H9 (cell line): ENCODE measurements around the gene SMC5. TPM values are rescaled to one million over a fixed set of nuclear protein-coding genes. Genes with fewer than 3 reads are reported as not detected.

Experiments
- DNase-seq: peaks from one replicate; pipeline ENCODE4 v3.0.0-alpha.2; 2017
- H2AFZ ChIP-seq: one replicate; pipeline ENCODE4 v1.6.1; 2013; ENCODE audit warnings: mild to moderate bottlenecking, low read length, control low read depth, moderate library complexity
- H2AK5ac ChIP-seq: 2 replicates; pipeline ENCODE4 v1.6.1; 2013; ENCODE audit warnings: low read length, control low read depth, mixed read lengths; ENCODE audit not compliant: insufficient read length
- H2BK120ac ChIP-seq: one replicate; pipeline ENCODE4 v1.6.1; 2013; ENCODE audit warnings: low read depth, mild to moderate bottlenecking, low read length, control low read depth, inconsistent platforms; ENCODE audit not compliant: poor library complexity, severe bottlenecking
- H2BK12ac ChIP-seq: 2 replicates; pipeline ENCODE4 v1.6.1; 2013; ENCODE audit warnings: low read length, control low read depth, mixed read lengths, low read depth; ENCODE audit not compliant: insufficient read length
- H2BK15ac ChIP-seq: 2 replicates; pipeline ENCODE4 v1.6.1; 2013; ENCODE audit warnings: low read depth, low read length, control low read depth
- H2BK20ac ChIP-seq: one replicate; pipeline ENCODE4 v1.6.1; 2013; ENCODE audit warnings: low read depth, mild to moderate bottlenecking, low read length, control low read depth, inconsistent platforms; ENCODE audit not compliant: poor library complexity, severe bottlenecking
- H2BK5ac ChIP-seq: 2 replicates; pipeline ENCODE4 v1.6.1; 2013; ENCODE audit warnings: low read length, control low read depth, mixed read lengths; ENCODE audit not compliant: insufficient read length
- H3K14ac ChIP-seq: 2 replicates; pipeline ENCODE4 v1.6.1; 2013; ENCODE audit warnings: low read length, control low read depth; ENCODE audit not compliant: insufficient read depth
- H3K18ac ChIP-seq: 2 replicates; pipeline ENCODE4 v1.6.1; 2013; ENCODE audit warnings: low read depth, mild to moderate bottlenecking, mixed read lengths, low read length, control low read depth; ENCODE audit not compliant: insufficient read length
- H3K23ac ChIP-seq: 2 replicates; pipeline ENCODE4 v1.6.1; 2013; ENCODE audit warnings: low read length, control low read depth, mixed read lengths, low read depth; ENCODE audit not compliant: insufficient read length
- H3K23me2 ChIP-seq: 2 replicates; pipeline ENCODE4 v1.6.1; 2013; ENCODE audit warnings: low read depth, mild to moderate bottlenecking, mixed read lengths, low read length, control low read depth; ENCODE audit not compliant: insufficient read length, poor library complexity, severe bottlenecking
- H3K27ac ChIP-seq: 2 replicates; pipeline ENCODE4 v1.5.1; 2013; ENCODE audit warnings: low read length, control low read depth, mixed read lengths, low read depth; ENCODE audit not compliant: insufficient read length
- H3K27me3 ChIP-seq: 2 replicates; pipeline ENCODE4 v1.6.1; 2013; ENCODE audit warnings: low read length, control low read depth, inconsistent platforms; ENCODE audit not compliant: insufficient read depth
- H3K4ac ChIP-seq: 2 replicates; pipeline ENCODE4 v1.6.1; 2013; ENCODE audit warnings: low read depth, mild to moderate bottlenecking, control low read depth, inconsistent platforms, low read length, moderate library complexity
- H3K4me1 ChIP-seq: 2 replicates; pipeline ENCODE4 v1.6.1; 2013; ENCODE audit warnings: low read length, control low read depth, inconsistent platforms; ENCODE audit not compliant: insufficient read depth
- H3K4me2 ChIP-seq: 2 replicates; pipeline ENCODE4 v1.6.1; 2013; ENCODE audit warnings: low read length, control low read depth, mixed read lengths; ENCODE audit not compliant: insufficient read length, insufficient read depth
- H3K56ac ChIP-seq: 2 replicates; pipeline ENCODE4 v1.6.1; 2013; ENCODE audit warnings: low read depth, mild to moderate bottlenecking, mixed read lengths, low read length, control low read depth; ENCODE audit not compliant: insufficient read length
- H3K79me1 ChIP-seq: 2 replicates; pipeline ENCODE4 v1.6.1; 2013; ENCODE audit warnings: low read depth, mild to moderate bottlenecking, moderate library complexity, low read length, control low read depth, inconsistent platforms; ENCODE audit not compliant: insufficient read depth, poor library complexity, severe bottlenecking
- H3K79me2 ChIP-seq: 2 replicates; pipeline ENCODE4 v1.6.1; 2013; ENCODE audit warnings: low read length, control low read depth, inconsistent platforms; ENCODE audit not compliant: insufficient read depth
- H3K9ac ChIP-seq: 2 replicates; pipeline ENCODE4 v1.6.1; 2013; ENCODE audit warnings: low read length, control low read depth, mixed read lengths; ENCODE audit not compliant: insufficient read length; ENCODE audit errors: extremely low read depth
- H3K9me3 ChIP-seq: one replicate; pipeline ENCODE4 v1.6.1; 2013; ENCODE audit warnings: low read depth, low read length, inconsistent platforms; ENCODE audit not compliant: control insufficient read depth
- H3T11ph ChIP-seq: one replicate; pipeline ENCODE4 v1.6.1; 2013; ENCODE audit warnings: mild to moderate bottlenecking, low read length, control low read depth, inconsistent platforms
- H4K20me1 ChIP-seq: one replicate; pipeline ENCODE4 v1.6.1; 2013; ENCODE audit not compliant: control insufficient read depth, insufficient read length, insufficient read depth
- H4K5ac ChIP-seq: 2 replicates; pipeline ENCODE4 v1.6.1; 2013; ENCODE audit warnings: low read depth, mild to moderate bottlenecking, mixed read lengths, low read length, control low read depth; ENCODE audit not compliant: insufficient read length
- H4K8ac ChIP-seq: replicated peaks from 2 replicates; pipeline ENCODE4 v1.6.1; 2013; ENCODE audit warnings: low read length, control low read depth, mixed read lengths, low read depth; ENCODE audit not compliant: insufficient read length
- H4K91ac ChIP-seq: 2 replicates; pipeline ENCODE4 v1.6.1; 2013; ENCODE audit warnings: low read depth, mild to moderate bottlenecking, moderate library complexity, mixed read lengths, low read length, control low read depth; ENCODE audit not compliant: insufficient read length
- H3K27ac Mint-ChIP-seq, 3 experiments: 2 replicates in 2 of 3; 3 replicates in 1 of 3; pipeline ENCODE4 v1.8.0; 2020 to 2021; ENCODE audit warnings: mixed read lengths in 3 of 3, mild to moderate bottlenecking in 1 of 3, moderate library complexity in 1 of 3
- H3K27me3 Mint-ChIP-seq: 2 replicates; pipeline ENCODE4 v1.8.0; 2021; ENCODE audit warnings: low read depth, mild to moderate bottlenecking, moderate library complexity, mixed read lengths
- H3K36me3 Mint-ChIP-seq, 3 experiments: 2 replicates in 2 of 3; 3 replicates in 1 of 3; pipeline ENCODE4 v1.8.0; 2020 to 2021; ENCODE audit warnings: low read depth in 3 of 3, mixed read lengths in 3 of 3; ENCODE audit not compliant: insufficient read depth in 1 of 3
- H3K4me1 Mint-ChIP-seq, 2 experiments: 2 replicates each; pipeline ENCODE4 v1.8.0; 2020; ENCODE audit warnings: mixed read lengths in 2 of 2
- H3K4me3 Mint-ChIP-seq, 2 experiments: 2 replicates in 1 of 2; 3 replicates in 1 of 2; pipeline ENCODE4 v1.8.0; 2020 to 2021; ENCODE audit warnings: mild to moderate bottlenecking in 2 of 2, mixed read lengths in 2 of 2, moderate library complexity in 1 of 2
- H3K9me3 Mint-ChIP-seq, 2 experiments: 2 replicates in 1 of 2; 3 replicates in 1 of 2; pipeline ENCODE4 v1.8.0; 2020; ENCODE audit warnings: mild to moderate bottlenecking in 2 of 2, mixed read lengths in 2 of 2, moderate library complexity in 1 of 2
- WGBS: extraction: QIAGEN DNeasy Blood & Tissue Kit; methylation state at CpG from one replicate; pipeline ENCODE4 v1.1.7; 2013; ENCODE audit warnings: missing lambda C conversion rate, low lambda C conversion rate, mixed read lengths; ENCODE audit not compliant: insufficient read length; ENCODE audit errors: extremely low coverage; 5-methylcytosine and 5-hydroxymethylcytosine counted together
- total RNA-seq: library from RNA; stranded (reverse); gene quantifications from 2 replicates; pipeline ENCODE4 v1.2.1, GENCODE V29; 2021
- TF ChIP-seq, protein P1 (sequence below): fragments of 200-600 bp; sonication (generic); conservative IDR thresholded peaks from 3 replicates; pipeline ENCODE4 v1.8.0; 2021; ENCODE audit warnings: antibody characterized with exemption, mild to moderate bottlenecking

SMC5 gene
- total RNA-seq, 1 experiment from 2014 or later = 29.6 TPM

DNA sequence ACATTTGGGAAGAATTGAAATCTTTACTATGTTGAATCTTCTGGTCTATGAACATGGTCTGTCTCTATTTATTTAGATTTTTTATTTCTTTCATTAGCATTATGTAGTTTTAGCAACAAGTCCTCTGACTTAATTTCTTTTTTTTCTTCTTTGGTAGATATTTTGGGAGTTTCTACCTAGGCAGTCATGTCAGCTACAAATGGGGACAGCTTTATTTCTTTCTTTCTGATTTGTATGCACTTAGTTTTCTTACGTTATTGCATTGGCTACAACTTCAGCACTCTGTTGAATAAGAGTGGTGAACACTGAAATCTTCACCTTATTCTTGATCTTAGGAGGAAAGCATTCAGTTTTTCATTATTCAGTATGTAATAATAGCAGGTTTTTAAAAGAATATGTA lies 33.5 kb downstream of the SMC5 start:
- Histone ChIP-seq H3T11ph (no peak overlapping the region), H4K5ac (no peak overlapping the region), H3K4me1 (no peaks in the 10 kb centered on the region), H2BK5ac (no peak overlapping the region), H3K14ac (no peak overlapping the region), H2BK20ac (no peak overlapping the region), H3K9me3 (peaks cover 4% of the 10 kb centered on the region), H3K27me3 (no peaks in the 10 kb centered on the region), H2BK12ac (no peak overlapping the region), H2AFZ (no peak overlapping the region), H3K9ac (no peak overlapping the region), H3K4ac (no peak overlapping the region), H2BK120ac (no peak overlapping the region), H4K91ac (no peak overlapping the region), H3K18ac (no peak overlapping the region), H3K23me2 (no peaks in the 10 kb centered on the region), H2BK15ac (no peak overlapping the region), H4K20me1 (no peaks in the 10 kb centered on the region), H3K27ac (no peak overlapping the region), H4K8ac (no peak overlapping the region), H3K23ac (no peak overlapping the region), H3K79me2 (no peaks in the 10 kb centered on the region; the same call in 1 of the 2 replicates), H3K56ac (no peak overlapping the region), H3K79me1 (no peaks in the 10 kb centered on the region), H3K4me2 (no peak overlapping the region), H2AK5ac (no peak overlapping the region)
- peaks cover 11% of the 10 kb centered on the region in 2 experiments; a peak in 4 of 5 replicates for H3K9me3 Mint-ChIP-seq
- TF ChIP-seq, protein P1, sequence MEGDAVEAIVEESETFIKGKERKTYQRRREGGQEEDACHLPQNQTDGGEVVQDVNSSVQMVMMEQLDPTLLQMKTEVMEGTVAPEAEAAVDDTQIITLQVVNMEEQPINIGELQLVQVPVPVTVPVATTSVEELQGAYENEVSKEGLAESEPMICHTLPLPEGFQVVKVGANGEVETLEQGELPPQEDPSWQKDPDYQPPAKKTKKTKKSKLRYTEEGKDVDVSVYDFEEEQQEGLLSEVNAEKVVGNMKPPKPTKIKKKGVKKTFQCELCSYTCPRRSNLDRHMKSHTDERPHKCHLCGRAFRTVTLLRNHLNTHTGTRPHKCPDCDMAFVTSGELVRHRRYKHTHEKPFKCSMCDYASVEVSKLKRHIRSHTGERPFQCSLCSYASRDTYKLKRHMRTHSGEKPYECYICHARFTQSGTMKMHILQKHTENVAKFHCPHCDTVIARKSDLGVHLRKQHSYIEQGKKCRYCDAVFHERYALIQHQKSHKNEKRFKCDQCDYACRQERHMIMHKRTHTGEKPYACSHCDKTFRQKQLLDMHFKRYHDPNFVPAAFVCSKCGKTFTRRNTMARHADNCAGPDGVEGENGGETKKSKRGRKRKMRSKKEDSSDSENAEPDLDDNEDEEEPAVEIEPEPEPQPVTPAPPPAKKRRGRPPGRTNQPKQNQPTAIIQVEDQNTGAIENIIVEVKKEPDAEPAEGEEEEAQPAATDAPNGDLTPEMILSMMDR = no peak
- H3K4me3 Mint-ChIP-seq = no peak overlapping the region
- H3K27me3 Mint-ChIP-seq = no peaks in the 10 kb centered on the region
- H3K27ac Mint-ChIP-seq = no peak overlapping the region
- no CpG with 5 or more reads among the region's 1 CpG for WGBS
- no peaks in the 10 kb centered on the region for H3K4me1 Mint-ChIP-seq
- H3K36me3 Mint-ChIP-seq = peaks cover 37 to 67% (median 57%) of the 10 kb centered on the region in 3 experiments
- no peak for DNase-seq
